Parathyroid adenoma (tissue), 2 donors: Measurements from ENCODE around the gene KRT39.
A peak's percentile ranks its signal among the peaks of the same experiment; 100 is the strongest.

Experiments
- H2AFZ ChIP-seq: fragments of 300-600 bp; sonication (generic); one replicate; pipeline ENCODE4 v1.7.0; 2017; ENCODE audit warnings: antibody characterized with exemption, mild to moderate bottlenecking
- H3K27ac ChIP-seq: fragments of 300-600 bp; sonication (generic); one replicate; pipeline ENCODE4 v1.7.0; 2017
- H3K27me3 ChIP-seq: fragments of 300-600 bp; sonication (generic); one replicate; pipeline ENCODE4 v1.7.0; 2017; ENCODE audit warnings: low read length; ENCODE audit not compliant: control insufficient read depth, insufficient read depth
- H3K36me3 ChIP-seq: fragments of 300-600 bp; sonication (generic); one replicate; pipeline ENCODE4 v1.7.0; 2017; ENCODE audit warnings: low read length; ENCODE audit not compliant: control insufficient read depth, insufficient read depth
- H3K4me1 ChIP-seq: fragments of 300-600 bp; sonication (generic); one replicate; pipeline ENCODE4 v1.7.0; 2017; ENCODE audit warnings: control low read depth
- H3K4me2 ChIP-seq: fragments of 300-600 bp; sonication (generic); one replicate; pipeline ENCODE4 v1.7.0; 2017; ENCODE audit warnings: low read length
- H3K4me3 ChIP-seq: fragments of 300-600 bp; sonication (generic); one replicate; pipeline ENCODE4 v1.7.0; 2017; ENCODE audit warnings: low read depth, low read length
- H3K79me2 ChIP-seq: fragments of 300-600 bp; sonication (generic); one replicate; pipeline ENCODE4 v1.7.0; 2017; ENCODE audit warnings: control low read depth
- H3K9ac ChIP-seq: fragments of 300-600 bp; sonication (generic); one replicate; pipeline ENCODE4 v1.7.0; 2017; ENCODE audit warnings: mild to moderate bottlenecking
- H3K9me3 ChIP-seq: fragments of 300-600 bp; sonication (generic); one replicate; pipeline ENCODE4 v1.7.0; 2017; ENCODE audit warnings: low read length; ENCODE audit not compliant: control insufficient read depth
- TF ChIP-seq, protein P1 (sequence below): fragments of 300-600 bp; sonication (generic); IDR thresholded peaks from one replicate; pipeline ENCODE4 v1.7.0; 2017; ENCODE audit warnings: antibody characterized with exemption, mild to moderate bottlenecking
- donor health status: primary hyperparathyroidism.

Gene KRT39

DNA sequence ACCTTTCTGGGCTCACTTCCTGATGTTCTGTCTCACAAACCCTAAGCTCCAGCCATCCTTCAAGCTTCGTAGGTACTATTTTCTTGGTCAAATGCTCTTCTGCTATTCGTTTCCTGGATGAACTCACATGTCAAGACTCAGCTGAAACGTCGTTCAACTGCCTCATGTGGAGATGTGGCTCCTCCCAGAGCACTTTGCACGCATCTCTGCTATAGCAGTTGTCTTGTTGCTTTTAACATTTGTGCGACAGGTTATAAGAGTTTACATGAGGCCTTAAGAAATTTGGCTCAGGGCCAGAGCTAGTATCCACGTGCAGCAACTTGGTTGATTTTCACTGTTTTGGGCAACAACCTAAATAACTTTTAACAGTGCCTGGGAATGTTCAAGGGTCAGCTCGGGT lies 20.2 kb upstream of the KRT39 start:
- no peak overlapping the region for H3K4me3 ChIP-seq
- H3K9me3 ChIP-seq = no peaks in the 10 kb centered on the region
- no peaks in the 10 kb centered on the region for H3K27me3 ChIP-seq
- H3K4me1 ChIP-seq = no peaks in the 10 kb centered on the region
- no peaks in the 10 kb centered on the region for H3K79me2 ChIP-seq
- TF ChIP-seq, protein P1, sequence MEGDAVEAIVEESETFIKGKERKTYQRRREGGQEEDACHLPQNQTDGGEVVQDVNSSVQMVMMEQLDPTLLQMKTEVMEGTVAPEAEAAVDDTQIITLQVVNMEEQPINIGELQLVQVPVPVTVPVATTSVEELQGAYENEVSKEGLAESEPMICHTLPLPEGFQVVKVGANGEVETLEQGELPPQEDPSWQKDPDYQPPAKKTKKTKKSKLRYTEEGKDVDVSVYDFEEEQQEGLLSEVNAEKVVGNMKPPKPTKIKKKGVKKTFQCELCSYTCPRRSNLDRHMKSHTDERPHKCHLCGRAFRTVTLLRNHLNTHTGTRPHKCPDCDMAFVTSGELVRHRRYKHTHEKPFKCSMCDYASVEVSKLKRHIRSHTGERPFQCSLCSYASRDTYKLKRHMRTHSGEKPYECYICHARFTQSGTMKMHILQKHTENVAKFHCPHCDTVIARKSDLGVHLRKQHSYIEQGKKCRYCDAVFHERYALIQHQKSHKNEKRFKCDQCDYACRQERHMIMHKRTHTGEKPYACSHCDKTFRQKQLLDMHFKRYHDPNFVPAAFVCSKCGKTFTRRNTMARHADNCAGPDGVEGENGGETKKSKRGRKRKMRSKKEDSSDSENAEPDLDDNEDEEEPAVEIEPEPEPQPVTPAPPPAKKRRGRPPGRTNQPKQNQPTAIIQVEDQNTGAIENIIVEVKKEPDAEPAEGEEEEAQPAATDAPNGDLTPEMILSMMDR = no peak
- H3K27ac ChIP-seq = no peak overlapping the region
- H3K36me3 ChIP-seq = no peaks in the 10 kb centered on the region
- no peak overlapping the region for H3K9ac ChIP-seq
- no peak overlapping the region for H3K4me2 ChIP-seq
- H2AFZ ChIP-seq = no peak overlapping the region

DNA sequence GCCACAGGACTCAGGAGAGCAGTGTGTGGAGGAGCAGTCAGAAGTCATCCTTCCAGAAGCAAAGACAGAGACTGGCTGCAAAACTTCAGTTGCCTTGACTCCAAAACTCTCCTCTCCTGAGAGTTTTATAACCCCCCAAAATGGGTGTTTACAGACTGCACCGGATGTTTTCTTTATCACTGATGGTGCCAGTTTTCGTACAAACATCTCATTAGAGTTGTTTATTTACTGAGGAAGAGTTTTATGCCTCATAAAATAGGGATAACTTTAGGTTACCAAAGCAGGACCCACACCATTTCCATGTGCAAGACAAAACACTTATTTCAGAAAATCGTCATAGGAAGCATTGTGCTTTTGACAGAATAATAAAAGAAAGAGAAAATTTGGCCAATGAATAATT lies 17.5 kb upstream of the KRT39 start, which contains the start of gene KRT40:
Gene KRT40 (minus strand): TSS at position 101 of the 400 bp plus-strand sequence. CDS start 53 bp downstream, at position 48.
- H3K4me1 ChIP-seq = no peaks in the 10 kb centered on the region
- no peak within 1 kb of the TSS for H3K27ac ChIP-seq
- no peaks in the 10 kb centered on the region for H3K36me3 ChIP-seq
- H3K4me2 ChIP-seq = no peak within 1 kb of the TSS
- no peak within 1 kb of the TSS for H3K9ac ChIP-seq
- H3K79me2 ChIP-seq = no peaks in the 10 kb centered on the region
- H3K4me3 ChIP-seq = no peak within 1 kb of the TSS
- H3K9me3 ChIP-seq = no peaks in the 10 kb centered on the region
- H3K27me3 ChIP-seq = no peaks in the 10 kb centered on the region
- TF ChIP-seq, protein P1 = no peak
- no peak within 1 kb of the TSS for H2AFZ ChIP-seq

GRCh38 chr17:40981115-40981514 lies 14.4 kb upstream of the KRT39 start:
- H3K79me2 ChIP-seq = no peaks in the 10 kb centered on the region
- H3K36me3 ChIP-seq = no peaks in the 10 kb centered on the region
- H3K4me1 ChIP-seq = no peaks in the 10 kb centered on the region
- no peak overlapping the region for H3K9ac ChIP-seq
- peak overlapping the region; percentile 59 for H2AFZ ChIP-seq
- no peak overlapping the region for H3K4me2 ChIP-seq
- TF ChIP-seq, protein P1 = no peak
- no peak overlapping the region for H3K27ac ChIP-seq
- H3K27me3 ChIP-seq = peaks cover 2% of the 10 kb centered on the region
- no peak overlapping the region for H3K4me3 ChIP-seq
- H3K9me3 ChIP-seq = no peaks in the 10 kb centered on the region

- H3K27me3 ChIP-seq = peaks cover 4% of the 10 kb centered on the region
- H3K27ac ChIP-seq = no peak overlapping the region
- H3K36me3 ChIP-seq = no peaks in the 10 kb centered on the region
- TF ChIP-seq, protein P1 = no peak
- H3K4me1 ChIP-seq = no peaks in the 10 kb centered on the region
- peak overlapping the region; percentile 59 for H2AFZ ChIP-seq
- no peak overlapping the region for H3K9ac ChIP-seq
- H3K4me2 ChIP-seq = no peak overlapping the region
- no peaks in the 10 kb centered on the region for H3K79me2 ChIP-seq
- no peaks in the 10 kb centered on the region for H3K9me3 ChIP-seq
- H3K4me3 ChIP-seq = no peak overlapping the region
These were observed 13.8 kb upstream of the KRT39 start for GRCh38 chr17:40980596-40980995.

GRCh38 chr17:40980117-40980516 lies 13.4 kb upstream of the KRT39 start:
- Histone ChIP-seq H3K9me3 (no peaks in the 10 kb centered on the region), H2AFZ (peak overlapping the region; percentile 59), H3K27ac (no peak overlapping the region), H3K79me2 (no peaks in the 10 kb centered on the region), H3K9ac (no peak overlapping the region), H3K4me1 (no peaks in the 10 kb centered on the region), H3K4me2 (no peak overlapping the region), H3K4me3 (no peak overlapping the region), H3K36me3 (no peaks in the 10 kb centered on the region), H3K27me3 (peaks cover 4% of the 10 kb centered on the region)
- TF ChIP-seq, protein P1 = no peak
